ENCODE data around the gene ENTPD7.

DNA sequence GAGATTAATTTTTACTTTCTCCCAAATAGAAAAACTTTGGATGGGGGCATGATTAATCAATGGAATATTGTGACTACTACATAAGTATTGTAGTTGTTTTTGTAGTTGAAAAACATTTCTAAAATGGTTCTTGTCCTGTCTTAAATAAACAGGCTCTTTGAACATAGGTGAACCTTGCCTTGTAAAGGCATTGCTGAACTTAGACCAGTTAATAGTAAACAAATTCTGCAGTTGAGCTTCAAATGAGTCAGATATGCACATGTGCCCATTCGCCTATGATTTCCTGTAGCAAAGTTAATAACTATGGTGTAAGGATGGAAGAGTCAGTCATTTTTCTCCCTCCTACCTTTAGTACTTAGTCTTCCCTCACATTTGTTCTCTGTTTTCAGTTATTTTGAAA lies 95.4 kb downstream of the ENTPD7 start:
- TF ChIP-seq, protein P1, sequence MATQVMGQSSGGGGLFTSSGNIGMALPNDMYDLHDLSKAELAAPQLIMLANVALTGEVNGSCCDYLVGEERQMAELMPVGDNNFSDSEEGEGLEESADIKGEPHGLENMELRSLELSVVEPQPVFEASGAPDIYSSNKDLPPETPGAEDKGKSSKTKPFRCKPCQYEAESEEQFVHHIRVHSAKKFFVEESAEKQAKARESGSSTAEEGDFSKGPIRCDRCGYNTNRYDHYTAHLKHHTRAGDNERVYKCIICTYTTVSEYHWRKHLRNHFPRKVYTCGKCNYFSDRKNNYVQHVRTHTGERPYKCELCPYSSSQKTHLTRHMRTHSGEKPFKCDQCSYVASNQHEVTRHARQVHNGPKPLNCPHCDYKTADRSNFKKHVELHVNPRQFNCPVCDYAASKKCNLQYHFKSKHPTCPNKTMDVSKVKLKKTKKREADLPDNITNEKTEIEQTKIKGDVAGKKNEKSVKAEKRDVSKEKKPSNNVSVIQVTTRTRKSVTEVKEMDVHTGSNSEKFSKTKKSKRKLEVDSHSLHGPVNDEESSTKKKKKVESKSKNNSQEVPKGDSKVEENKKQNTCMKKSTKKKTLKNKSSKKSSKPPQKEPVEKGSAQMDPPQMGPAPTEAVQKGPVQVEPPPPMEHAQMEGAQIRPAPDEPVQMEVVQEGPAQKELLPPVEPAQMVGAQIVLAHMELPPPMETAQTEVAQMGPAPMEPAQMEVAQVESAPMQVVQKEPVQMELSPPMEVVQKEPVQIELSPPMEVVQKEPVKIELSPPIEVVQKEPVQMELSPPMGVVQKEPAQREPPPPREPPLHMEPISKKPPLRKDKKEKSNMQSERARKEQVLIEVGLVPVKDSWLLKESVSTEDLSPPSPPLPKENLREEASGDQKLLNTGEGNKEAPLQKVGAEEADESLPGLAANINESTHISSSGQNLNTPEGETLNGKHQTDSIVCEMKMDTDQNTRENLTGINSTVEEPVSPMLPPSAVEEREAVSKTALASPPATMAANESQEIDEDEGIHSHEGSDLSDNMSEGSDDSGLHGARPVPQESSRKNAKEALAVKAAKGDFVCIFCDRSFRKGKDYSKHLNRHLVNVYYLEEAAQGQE (IDR thresholded peaks at IDR 0.05; ENCODE audit: low read depth), result no peak
- no peak for TF ChIP-seq EP300 (IDR thresholded peaks at IDR 0.05; ENCODE audit: borderline replicate concordance)
- TF ChIP-seq, protein P2, sequence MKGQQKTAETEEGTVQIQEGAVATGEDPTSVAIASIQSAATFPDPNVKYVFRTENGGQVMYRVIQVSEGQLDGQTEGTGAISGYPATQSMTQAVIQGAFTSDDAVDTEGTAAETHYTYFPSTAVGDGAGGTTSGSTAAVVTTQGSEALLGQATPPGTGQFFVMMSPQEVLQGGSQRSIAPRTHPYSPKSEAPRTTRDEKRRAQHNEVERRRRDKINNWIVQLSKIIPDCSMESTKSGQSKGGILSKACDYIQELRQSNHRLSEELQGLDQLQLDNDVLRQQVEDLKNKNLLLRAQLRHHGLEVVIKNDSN (IDR thresholded peaks at IDR 0.05), result no peak

Measured in Ishikawa (cell line).